HEK293 (cell line): ENCODE results near the gene SCN4A.

Experiments
- CTCF ChIP-seq: fragments of 450-650 bp; formaldehyde crosslinking; IDR thresholded peaks from 2 replicates; pipeline ENCODE4 v1.5.1; 2016; ENCODE audit warnings: missing biosample characterization, missing genetic modification characterization
- ZNF10 ChIP-seq: fragments of 450-650 bp; formaldehyde crosslinking; IDR thresholded peaks from 2 replicates; pipeline ENCODE4 v1.5.1; 2017; ENCODE audit warnings: missing biosample characterization, missing genetic modification characterization
- ZNF2 ChIP-seq: fragments of 450-650 bp; formaldehyde crosslinking; IDR thresholded peaks from 2 replicates; pipeline ENCODE4 v1.5.1; 2016; ENCODE audit warnings: missing biosample characterization, missing genetic modification characterization
- ZNF26 ChIP-seq: fragments of 450-650 bp; formaldehyde crosslinking; IDR thresholded peaks from 2 replicates; pipeline ENCODE4 v1.5.1; 2016; ENCODE audit warnings: missing biosample characterization, missing genetic modification characterization

- no peak for TF ChIP-seq ZNF10 (tag by site-specific recombination)
- no peak for TF ChIP-seq ZNF26
- TF ChIP-seq CTCF (tag by site-specific recombination) = no peak
- TF ChIP-seq ZNF2 = no peak
Observed at GRCh38 chr17:63998721-63999679, 26.3 kb upstream of the SCN4A start.
